GM13976 (cell line): Measurements from ENCODE around the gene TRABD2B.

Experiments
- DNase-seq: peaks from one replicate; pipeline ENCODE4 v3.0.0; 2012; ENCODE audit warnings: low spot score
- CTCF ChIP-seq: IDR thresholded peaks from 2 replicates; pipeline ENCODE4 v1.5.1; 2012; ENCODE audit warnings: borderline replicate concordance, mild to moderate bottlenecking; ENCODE audit not compliant: insufficient read depth; ENCODE audit errors: extremely low read depth, missing control alignments, control extremely low read depth
- in situ Hi-C: fragments of 300-500 bp; cut with MboI; formaldehyde crosslinking; loops from one replicate; pipeline ENCODE4 v1.12.0; 2022; ENCODE audit warnings: low sequenced_read_pairs, mixed read lengths, inconsistent platforms; ENCODE audit not compliant: unreplicated experiment

TRABD2B gene

GRCh38 chr1:47785118-47785517 lies 212.1 kb downstream of the TRABD2B start:
- in situ Hi-C loops: no loop called here
- no peak for DNase-seq
- no peak for TF ChIP-seq CTCF

GRCh38 chr1:47784497-47784822 lies 212.7 kb downstream of the TRABD2B start:
- TF ChIP-seq CTCF: no peak
- DNase-seq: no peak
- in situ Hi-C loops: no loop called here

GRCh38 chr1:47783638-47784496 lies 213.3 kb downstream of the TRABD2B start:
- in situ Hi-C loops: no loop called here

GRCh38 chr1:47782414-47783166 lies 214.6 kb downstream of the TRABD2B start:
- in situ Hi-C loops: no loop called here
- no peak for TF ChIP-seq CTCF
- DNase-seq: no peak

More at GRCh38 chr1:47783638-47784496, 213.3 kb downstream of the TRABD2B start:
- TF ChIP-seq CTCF: no peak
- no peak for DNase-seq

GRCh38 chr1:47781171-47781959 lies 215.8 kb downstream of the TRABD2B start:
- no peak for TF ChIP-seq CTCF
- no peak for DNase-seq
- in situ Hi-C loops: no loop called here

GRCh38 chr1:47780469-47780995 lies 216.7 kb downstream of the TRABD2B start:
- no peak for TF ChIP-seq CTCF
- in situ Hi-C loops: no loop called here
- DNase-seq: no peak
